ENCODE results near the gene CCDC47. TPM values are rescaled to one million over a fixed set of nuclear protein-coding genes. Genes with fewer than 3 reads are reported as not detected.

The CCDC47 gene
- polyA plus RNA-seq, 3 donors, result 15.2 to 56.4 (median 43.0) TPM

- H3K4me2 ChIP-seq (replicated peaks; ENCODE audit: extremely low read depth, low read length, poor library complexity, severe bottlenecking), result peak overlapping the region; percentile 100
- no peaks in the 10 kb centered on the region for H3K9me3 ChIP-seq (replicated peaks in 1 of 2; ENCODE audit: control insufficient read depth in 1 of 2, insufficient read depth in 1 of 2, low read length in 2 of 2)
- TF ChIP-seq CTCF (IDR thresholded peaks at IDR 0.05), result no peak
- H3K79me2 ChIP-seq (ENCODE audit: insufficient read depth, low read length), result peaks cover 58% of the 10 kb centered on the region
- H3K4me1 ChIP-seq (ENCODE audit: control insufficient read depth in 1 of 2, insufficient read depth in 2 of 2, low read length in 2 of 2), result peaks cover 59 to 70% of the 10 kb centered on the region in 2 donors
- 3% methylated on average over 86 of the region's 88 CpGs for WGBS (ENCODE audit: insufficient coverage)
- Mint-ChIP-seq H3K4me1 (peaks cover 61% of the 10 kb centered on the region), H3K36me3 (peaks cover 43 to 54% of the 10 kb centered on the region in 2 donors), H3K9me3 (peaks cover 0 to 2% (median 0%) of the 10 kb centered on the region in 7 donors), H3K4me3 (peak overlapping the region; percentile 86 to 97), H3K27ac (peak overlapping the region; percentile 97 to 99 (median 98)), H3K27me3 (ENCODE audit: low read depth in 3 of 3) (no peaks in the 10 kb centered on the region)
- DNase-seq, result peak in 2 of 3 donors; percentile 24 to 47
- H3K27me3 ChIP-seq (ENCODE audit: control insufficient read depth in 2 of 2, insufficient read depth in 2 of 2, low read length in 2 of 2), result no peaks in the 10 kb centered on the region
- peaks cover 37 to 51% of the 10 kb centered on the region in 2 donors for H3K36me3 ChIP-seq (replicated peaks in 1 of 2; ENCODE audit: control insufficient read depth in 1 of 2, insufficient read depth in 2 of 2, low read length in 2 of 2)
- peak overlapping the region; percentile 88 to 95 for H3K27ac ChIP-seq (ENCODE audit: low read depth in 1 of 2, low read length in 2 of 2)
- H4K20me1 ChIP-seq (ENCODE audit: insufficient read depth, low read length), result peaks cover 75% of the 10 kb centered on the region
- peak overlapping the region; percentile 36 to 100 (median 50) for H3K4me3 ChIP-seq (replicated peaks in 1 of 3; ENCODE audit: low read depth in 2 of 3, low read length in 3 of 3)
- peak overlapping the region; percentile 91 for H3K9ac ChIP-seq (ENCODE audit: insufficient read depth, low read length, poor library complexity, severe bottlenecking)
- peak overlapping the region; percentile 70 for H2AFZ ChIP-seq (ENCODE audit: insufficient read depth, low read depth, low read length, poor library complexity, severe bottlenecking)
- intact Hi-C loops (cut with micrococcal nuclease), result loop anchor here in 1 of 2 donors (5.0 kb wide), 1 partner anchor 142 kb away; the partner anchor contains the start of gene SMARCD2
These were observed 72.6 kb downstream of the CCDC47 start for GRCh38 chr17:63700528-63701455.
